ENCODE data around the gene HMBS. TPM values are rescaled to one million over a fixed set of nuclear protein-coding genes. Genes with fewer than 3 reads are reported as not detected.

Gene HMBS
- total RNA-seq, 4 donors from 2014 or later, result 10.8 to 353 (median 21.3) TPM; not detected in 1

GRCh38 chr11:119077839-119078238 lies 6.8 kb upstream of the HMBS start:
- H3K27ac ChIP-seq, result no peak overlapping the region
- in situ Hi-C loops (cut with MboI; ENCODE audit: low pct_ligation_motif_present in 1 of 4, low pct_unique_long_range_greater_than_20kb in 1 of 4, low sequenced_read_pairs in 3 of 4), result no loop called here
- no peaks in the 10 kb centered on the region for H3K4me1 ChIP-seq
- no peaks in the 10 kb centered on the region for H3K27me3 ChIP-seq
- DNase-seq, result no peak
- H3K36me3 ChIP-seq, result peaks cover 0 to 66% (median 33%) of the 10 kb centered on the region in 4 donors
- H3K9me3 ChIP-seq, result no peaks in the 10 kb centered on the region
- 90 to 92% methylated on average over 2 to 11 of the region's 11 CpGs for whole genome bisulfite sequencing, 2 donors (ENCODE audit: low coverage in 1 of 2)
- no peak overlapping the region for H3K4me3 ChIP-seq
- TF ChIP-seq, protein P1, sequence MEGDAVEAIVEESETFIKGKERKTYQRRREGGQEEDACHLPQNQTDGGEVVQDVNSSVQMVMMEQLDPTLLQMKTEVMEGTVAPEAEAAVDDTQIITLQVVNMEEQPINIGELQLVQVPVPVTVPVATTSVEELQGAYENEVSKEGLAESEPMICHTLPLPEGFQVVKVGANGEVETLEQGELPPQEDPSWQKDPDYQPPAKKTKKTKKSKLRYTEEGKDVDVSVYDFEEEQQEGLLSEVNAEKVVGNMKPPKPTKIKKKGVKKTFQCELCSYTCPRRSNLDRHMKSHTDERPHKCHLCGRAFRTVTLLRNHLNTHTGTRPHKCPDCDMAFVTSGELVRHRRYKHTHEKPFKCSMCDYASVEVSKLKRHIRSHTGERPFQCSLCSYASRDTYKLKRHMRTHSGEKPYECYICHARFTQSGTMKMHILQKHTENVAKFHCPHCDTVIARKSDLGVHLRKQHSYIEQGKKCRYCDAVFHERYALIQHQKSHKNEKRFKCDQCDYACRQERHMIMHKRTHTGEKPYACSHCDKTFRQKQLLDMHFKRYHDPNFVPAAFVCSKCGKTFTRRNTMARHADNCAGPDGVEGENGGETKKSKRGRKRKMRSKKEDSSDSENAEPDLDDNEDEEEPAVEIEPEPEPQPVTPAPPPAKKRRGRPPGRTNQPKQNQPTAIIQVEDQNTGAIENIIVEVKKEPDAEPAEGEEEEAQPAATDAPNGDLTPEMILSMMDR (IDR thresholded peaks at IDR 0.05), result no peak
- TF ChIP-seq POLR2A (IDR thresholded peaks at IDR 0.05), result no peak
- intact Hi-C loops (cut with DNase I; ENCODE audit: low total_unique reads), result no loop called here

GRCh38 chr11:119078675-119079420 lies 5.8 kb upstream of the HMBS start:
- TF ChIP-seq POLR2AphosphoS5 (IDR thresholded peaks at IDR 0.05), result no peak
- TF ChIP-seq, protein P1 (IDR thresholded peaks at IDR 0.05), result no peak
- TF ChIP-seq EP300 (IDR thresholded peaks at IDR 0.05; ENCODE audit: low read depth), result no peak
- Histone ChIP-seq H3K27ac (no peak overlapping the region), H3K4me3 (no peak overlapping the region), H3K27me3 (no peaks in the 10 kb centered on the region), H3K36me3 (peaks cover 0 to 56% (median 28%) of the 10 kb centered on the region in 4 donors), H3K9me3 (no peaks in the 10 kb centered on the region), H3K4me1 (no peaks in the 10 kb centered on the region)
- WGBS, 2 donors (ENCODE audit: low coverage in 1 of 2), result 87 to 94% methylated on average over 8 to 19 of the region's 19 CpGs
- in situ Hi-C loops (cut with MboI; ENCODE audit: low pct_ligation_motif_present in 1 of 4, low pct_unique_long_range_greater_than_20kb in 1 of 4, low sequenced_read_pairs in 3 of 4) (no loop called here), intact Hi-C loops (cut with DNase I; ENCODE audit: low total_unique reads) (no loop called here)
- no peak for DNase-seq

GRCh38 chr11:119081682-119082260 lies 2.9 kb upstream of the HMBS start:
- in situ Hi-C loops (cut with MboI; ENCODE audit: low pct_ligation_motif_present in 1 of 4, low pct_unique_long_range_greater_than_20kb in 1 of 4, low sequenced_read_pairs in 3 of 4) (no loop called here), intact Hi-C loops (cut with DNase I; ENCODE audit: low total_unique reads) (no loop called here)
- no peaks in the 10 kb centered on the region for H3K27me3 ChIP-seq
- WGBS, 2 donors (ENCODE audit: low coverage in 1 of 2), result 58 to 74% methylated on average over 4 to 7 of the region's 7 CpGs
- no peak overlapping the region for H3K27ac ChIP-seq
- peaks cover 10 to 15% (median 14%) of the 10 kb centered on the region in 4 donors for H3K4me1 ChIP-seq
- no peak for TF ChIP-seq POLR2A (IDR thresholded peaks at IDR 0.05)
- TF ChIP-seq, protein P1 (IDR thresholded peaks at IDR 0.05), result no peak
- no peak for TF ChIP-seq EP300 (IDR thresholded peaks at IDR 0.05; ENCODE audit: low read depth)
- TF ChIP-seq POLR2AphosphoS5 (IDR thresholded peaks at IDR 0.05), result no peak
- H3K4me3 ChIP-seq, result no peak overlapping the region
- no peak for DNase-seq
- H3K36me3 ChIP-seq, result peaks cover 0 to 43% (median 20%) of the 10 kb centered on the region in 4 donors
- no peaks in the 10 kb centered on the region for H3K9me3 ChIP-seq

GRCh38 chr11:119085437-119085847 lies 761 bp downstream of the HMBS start:
- WGBS, 2 donors (ENCODE audit: low coverage in 1 of 2), result 1% methylated on average over 13 of the region's 13 CpGs; no CpG with 5 or more reads in 1 of the 2 donors
- Histone ChIP-seq H3K27me3 (no peaks in the 10 kb centered on the region), H3K4me1 (peaks cover 10 to 15% (median 14%) of the 10 kb centered on the region in 4 donors), H3K36me3 (peaks cover 0 to 9% (median 2%) of the 10 kb centered on the region in 4 donors), H3K9me3 (no peaks in the 10 kb centered on the region), H3K27ac (peak overlapping the region; percentile 89 to 98 (median 92)), H3K4me3 (peak overlapping the region; percentile 61 to 90 (median 66))
- in situ Hi-C loops (cut with MboI; ENCODE audit: low pct_ligation_motif_present in 1 of 4, low pct_unique_long_range_greater_than_20kb in 1 of 4, low sequenced_read_pairs in 3 of 4), result no loop called here
- no peak for TF ChIP-seq EP300 (IDR thresholded peaks at IDR 0.05; ENCODE audit: low read depth)
- peak; percentile 35 for DNase-seq
- intact Hi-C loops (cut with DNase I; ENCODE audit: low total_unique reads), result no loop called here

Measured in transverse colon (tissue), 4 donors.